Tibial nerve (tissue), 4 donors: Measurements from ENCODE around the gene TOGARAM1. TPM values are rescaled to one million over a fixed set of nuclear protein-coding genes. Genes with fewer than 3 reads are reported as not detected.

Experiments
- DNase-seq, 2 donors: peaks; one replicate each; pipeline ENCODE4 v3.0.0-alpha.2; 2019; ENCODE audit warnings: low spot score in 2 of 2
- H3K27ac ChIP-seq, 4 donors: fragments of 200-600 bp; sonication (generic) in 3 of 4; one replicate each; pipeline ENCODE4 v1.5.1; 2017 to 2019; ENCODE audit warnings: mild to moderate bottlenecking in 1 of 4
- H3K27me3 ChIP-seq, 2 donors: fragments of 200-600 bp; sonication (generic) in 1 of 2; one replicate each; pipeline versions ENCODE4 v1.5.1 to v1.6.0; 2017 to 2019
- H3K36me3 ChIP-seq, 3 donors: fragments of 200-600 bp; sonication (generic); one replicate each; pipeline ENCODE4 v1.5.1; 2018 to 2019
- H3K4me1 ChIP-seq, 4 donors: fragments of 200-600 bp; sonication (generic) in 3 of 4; one replicate each; pipeline ENCODE4 v1.5.1; 2017 to 2019
- H3K4me3 ChIP-seq, 4 donors: fragments of 200-600 bp; sonication (generic) in 3 of 4; one replicate each; pipeline ENCODE4 v1.5.1; 2017 to 2019; ENCODE audit warnings: mild to moderate bottlenecking in 1 of 4, moderate library complexity in 1 of 4
- H3K9me3 ChIP-seq, 4 donors: fragments of 200-600 bp; sonication (generic) in 3 of 4; one replicate each; pipeline ENCODE4 v1.5.1; 2017 to 2019
- CTCF ChIP-seq, 5 experiments: fragments of 200-600 bp in 3 of 5; fragments of 450-650 bp in 2 of 5; sonication (generic) in 3 of 5; IDR thresholded peaks; one replicate each; pipeline ENCODE4 v1.5.1; 2016 to 2019; ENCODE audit warnings: antibody characterized with exemption in 5 of 5, mild to moderate bottlenecking in 3 of 5, moderate library complexity in 2 of 5
- EP300 ChIP-seq, 2 donors: sonication (generic); formaldehyde crosslinking; IDR thresholded peaks; one replicate each; pipeline ENCODE4 v1.6.1; 2017; ENCODE audit warnings: antibody characterized with exemption in 2 of 2, mild to moderate bottlenecking in 1 of 2
- POLR2A ChIP-seq, 2 donors: fragments of 450-650 bp; IDR thresholded peaks; one replicate each; pipeline ENCODE4 v1.6.1; 2017; ENCODE audit warnings: antibody characterized with exemption in 2 of 2, mild to moderate bottlenecking in 2 of 2, moderate library complexity in 2 of 2
- WGBS, 2 donors: methylation state at CpG; one replicate each; pipeline ENCODE4 v1.1.5; 2018; 5-methylcytosine and 5-hydroxymethylcytosine counted together
- total RNA-seq, 4 donors: library from RNA; depleted of rRNA; stranded (reverse); fragments of >200 nt; gene quantifications; one replicate each; pipeline ENCODE4 v1.1.0, GENCODE V29; 2016

Gene TOGARAM1
- total RNA-seq, 4 donors from 2014 or later, result 22.2 to 51.8 (median 34.2) TPM

DNA sequence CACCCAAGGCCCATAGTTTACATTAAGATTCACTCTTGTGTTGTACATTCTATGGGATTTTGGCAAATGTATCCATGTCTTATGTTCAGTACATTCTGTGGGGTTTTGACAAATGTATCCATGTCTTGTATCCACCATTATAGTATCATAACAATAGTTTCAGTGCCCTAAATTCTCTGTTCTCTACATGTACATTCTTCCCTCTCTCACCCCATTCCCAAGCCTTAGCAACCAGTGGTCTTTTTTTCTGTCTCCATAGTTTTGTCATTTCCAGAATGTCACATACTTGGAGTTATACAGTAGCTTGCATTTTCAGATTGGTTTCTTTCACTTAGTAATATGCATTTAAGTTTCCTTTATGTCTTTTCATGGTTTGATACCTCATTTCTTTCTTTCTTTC lies 6.7 kb downstream of the TOGARAM1 start:
- Histone ChIP-seq H3K27ac (no peak overlapping the region), H3K9me3 (peaks cover 0 to 13% (median 0%) of the 10 kb centered on the region in 4 donors), H3K36me3 (peaks cover 0 to 20% (median 0%) of the 10 kb centered on the region in 3 donors), H3K27me3 (no peaks in the 10 kb centered on the region), H3K4me1 (peaks cover 0 to 49% (median 16%) of the 10 kb centered on the region in 4 donors), H3K4me3 (no peak overlapping the region)
- TF ChIP-seq CTCF (IDR thresholded peaks at IDR 0.05), result no peak
- TF ChIP-seq EP300 (IDR thresholded peaks at IDR 0.05), result no peak
- no peak for TF ChIP-seq POLR2A (IDR thresholded peaks at IDR 0.05)
- DNase-seq, result no peak

GRCh38 chr14:44970907-44971306 lies 8.9 kb downstream of the TOGARAM1 start:
- H3K36me3 ChIP-seq, result peaks cover 0 to 20% (median 0%) of the 10 kb centered on the region in 3 donors
- no peak overlapping the region for H3K27ac ChIP-seq
- no peaks in the 10 kb centered on the region for H3K27me3 ChIP-seq
- H3K4me3 ChIP-seq, result no peak overlapping the region
- H3K4me1 ChIP-seq, result peaks cover 0 to 28% (median 9%) of the 10 kb centered on the region in 4 donors
- TF ChIP-seq POLR2A (IDR thresholded peaks at IDR 0.05) (no peak), EP300 (IDR thresholded peaks at IDR 0.05) (no peak), CTCF (IDR thresholded peaks at IDR 0.05) (no peak)
- peaks cover 0 to 17% (median 0%) of the 10 kb centered on the region in 4 donors for H3K9me3 ChIP-seq
- no peak for DNase-seq

- Histone ChIP-seq H3K27ac (no peak overlapping the region), H3K4me3 (no peak overlapping the region), H3K36me3 (peaks cover 0 to 20% (median 0%) of the 10 kb centered on the region in 3 donors), H3K27me3 (no peaks in the 10 kb centered on the region), H3K4me1 (peaks cover 0 to 22% (median 7%) of the 10 kb centered on the region in 4 donors), H3K9me3 (peaks cover 0 to 17% (median 0%) of the 10 kb centered on the region in 4 donors)
- 93 to 95% methylated on average over 4 of the region's 4 CpGs for WGBS, 2 donors
- TF ChIP-seq CTCF (IDR thresholded peaks at IDR 0.05), result no peak
- no peak for TF ChIP-seq EP300 (IDR thresholded peaks at IDR 0.05)
- TF ChIP-seq POLR2A (IDR thresholded peaks at IDR 0.05), result no peak
- DNase-seq, result no peak
Measured at GRCh38 chr14:44971459-44971858, 9.5 kb downstream of the TOGARAM1 start.

DNA sequence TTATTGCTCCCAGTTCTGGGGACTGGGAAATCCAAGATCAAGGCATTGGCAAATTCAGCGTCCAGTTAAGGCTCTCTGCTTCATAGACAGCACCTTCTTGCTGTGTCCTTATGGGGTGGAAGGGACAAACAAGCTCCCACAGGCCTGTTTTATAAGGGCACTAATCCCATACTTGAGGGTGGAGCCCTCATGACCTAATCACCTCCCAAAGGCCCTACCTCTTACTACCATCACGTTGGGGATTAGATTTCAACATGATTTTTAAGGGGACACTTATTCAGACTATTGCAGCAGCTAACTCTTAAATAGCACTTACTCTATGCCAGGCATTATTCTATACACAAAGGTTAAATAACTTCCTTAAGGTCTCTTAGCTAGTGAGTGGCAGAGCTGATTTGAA lies 17.3 kb downstream of the TOGARAM1 start:
- Histone ChIP-seq H3K36me3 (no peaks in the 10 kb centered on the region), H3K4me1 (peaks cover 0 to 27% (median 4%) of the 10 kb centered on the region in 4 donors), H3K27ac (no peak overlapping the region), H3K27me3 (no peaks in the 10 kb centered on the region), H3K9me3 (no peaks in the 10 kb centered on the region), H3K4me3 (no peak overlapping the region)
- DNase-seq, result no peak
- 61 to 63% methylated on average over 2 of the region's 2 CpGs for WGBS, 2 donors
- TF ChIP-seq EP300 (IDR thresholded peaks at IDR 0.05) (no peak), POLR2A (IDR thresholded peaks at IDR 0.05) (no peak), CTCF (IDR thresholded peaks at IDR 0.05) (no peak)

GRCh38 chr14:44979740-44980356 lies 17.9 kb downstream of the TOGARAM1 start:
- Histone ChIP-seq H3K27ac (no peak overlapping the region), H3K27me3 (no peaks in the 10 kb centered on the region), H3K36me3 (no peaks in the 10 kb centered on the region), H3K4me1 (peaks cover 0 to 27% (median 4%) of the 10 kb centered on the region in 4 donors), H3K9me3 (no peaks in the 10 kb centered on the region), H3K4me3 (no peak overlapping the region)
- TF ChIP-seq EP300 (IDR thresholded peaks at IDR 0.05) (no peak), POLR2A (IDR thresholded peaks at IDR 0.05) (no peak)
- no peak for DNase-seq
